HG02885 (cell line): ENCODE measurements around the gene SYNRG.

ENCODE experiments used
- ATAC-seq: cut with Tn5 transposase; IDR thresholded peaks from one replicate; pipeline ENCODE4 v1.9.1; 2021; ENCODE audit warnings: mild to moderate bottlenecking; ENCODE audit not compliant: unreplicated experiment, poor library complexity

Gene SYNRG

DNA sequence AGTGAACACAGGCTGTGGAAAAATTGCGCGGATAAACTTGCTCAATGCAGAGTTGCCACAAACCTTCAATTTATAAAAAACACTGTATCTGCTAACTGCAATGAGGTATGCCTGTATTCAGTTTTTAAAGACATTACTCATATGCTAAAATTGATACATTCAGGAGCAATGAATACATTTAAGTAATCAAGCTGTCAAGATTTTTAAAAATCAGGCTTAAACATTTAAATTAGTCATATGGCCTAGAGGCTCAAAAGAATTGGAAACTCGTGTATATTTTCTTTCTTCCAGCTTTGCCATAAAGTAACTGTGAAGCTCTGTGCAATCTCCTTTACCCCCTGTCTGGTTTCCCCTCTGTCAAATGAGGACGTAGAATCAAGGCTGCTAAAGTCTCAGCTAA lies 4.1 kb downstream of the SYNRG start:
- no peak for ATAC-seq

GRCh38 chr17:37604556-37604955 lies 4.7 kb downstream of the SYNRG start:
- ATAC-seq, result no peak

DNA sequence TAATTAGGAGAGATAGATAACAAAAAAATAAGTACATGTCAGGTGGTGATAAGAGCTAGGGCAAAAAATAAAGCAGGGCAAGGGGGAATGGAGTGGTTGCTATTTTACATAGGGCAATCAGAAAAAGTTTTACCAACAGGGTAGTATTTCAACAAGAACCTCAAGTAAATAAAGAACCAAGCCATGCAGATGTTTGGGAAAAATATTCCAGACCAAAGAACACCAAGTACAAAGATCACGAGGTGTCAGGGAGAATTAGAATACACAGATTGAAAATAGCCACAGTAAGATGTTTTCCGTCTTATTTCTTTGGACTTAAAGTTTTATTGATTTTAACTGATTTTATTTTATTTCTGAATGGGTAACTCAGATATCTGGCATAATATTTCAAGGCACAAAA lies 11.1 kb downstream of the SYNRG start:
- ATAC-seq, result no peak

- no peak for ATAC-seq
These were observed 16.9 kb downstream of the SYNRG start for GRCh38 chr17:37592291-37592690.

GRCh38 chr17:37585066-37585465 lies 24.2 kb downstream of the SYNRG start:
- ATAC-seq, result no peak

GRCh38 chr17:37576281-37576680 lies 32.9 kb downstream of the SYNRG start:
- no peak for ATAC-seq

DNA sequence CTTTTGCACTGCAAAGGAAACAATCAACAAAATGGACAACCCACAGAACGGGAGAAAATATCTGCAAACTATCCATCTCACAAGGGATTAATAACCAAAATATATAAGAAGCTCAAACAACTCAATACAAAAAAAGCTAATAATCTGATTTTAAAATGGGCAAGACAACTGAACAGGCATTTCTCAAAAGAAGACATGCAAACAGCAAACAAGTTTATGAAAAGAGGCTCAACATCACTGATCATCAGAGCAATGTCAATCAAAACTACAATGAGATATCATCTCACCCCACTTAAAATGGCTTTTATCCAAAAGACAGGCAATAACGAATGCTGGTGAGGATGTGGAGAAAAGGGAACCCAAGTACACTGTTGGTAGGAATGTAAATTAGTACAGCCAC lies 34.8 kb downstream of the SYNRG start:
- ATAC-seq, result no peak

GRCh38 chr17:37571674-37572073 lies 37.5 kb downstream of the SYNRG start:
- ATAC-seq, result no peak

DNA sequence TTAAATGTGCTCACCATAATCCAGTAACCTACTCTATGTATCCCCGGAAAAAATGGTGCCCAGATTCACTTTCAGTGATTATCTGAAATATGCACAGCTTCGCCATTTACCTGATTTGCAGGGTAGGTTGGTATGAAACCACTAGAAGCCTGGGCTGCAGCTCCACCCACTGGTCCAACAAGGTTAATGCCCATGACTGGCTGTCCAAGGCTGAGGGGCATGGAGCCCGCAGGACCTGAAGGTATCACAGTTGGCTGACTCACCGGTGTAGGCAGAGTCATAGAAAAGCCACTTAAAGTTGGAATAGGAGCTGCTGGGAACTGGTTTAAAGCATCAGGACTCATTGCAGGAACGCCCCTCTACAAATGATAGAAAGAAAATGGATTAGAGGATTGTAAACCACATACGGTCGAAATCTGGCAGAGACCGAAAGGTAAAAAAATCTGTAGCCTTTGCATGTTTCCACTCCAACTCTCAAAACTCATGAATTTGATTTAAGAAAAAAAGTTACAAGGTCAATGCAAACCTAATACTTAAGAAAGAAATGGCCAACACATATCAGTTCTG lies 38.6 kb downstream of the SYNRG start:
- no peak for ATAC-seq

GRCh38 chr17:37568350-37569053 lies 40.7 kb downstream of the SYNRG start:
- no peak for ATAC-seq

- ATAC-seq, result no peak
These were observed 41.7 kb downstream of the SYNRG start for GRCh38 chr17:37567538-37567937.

DNA sequence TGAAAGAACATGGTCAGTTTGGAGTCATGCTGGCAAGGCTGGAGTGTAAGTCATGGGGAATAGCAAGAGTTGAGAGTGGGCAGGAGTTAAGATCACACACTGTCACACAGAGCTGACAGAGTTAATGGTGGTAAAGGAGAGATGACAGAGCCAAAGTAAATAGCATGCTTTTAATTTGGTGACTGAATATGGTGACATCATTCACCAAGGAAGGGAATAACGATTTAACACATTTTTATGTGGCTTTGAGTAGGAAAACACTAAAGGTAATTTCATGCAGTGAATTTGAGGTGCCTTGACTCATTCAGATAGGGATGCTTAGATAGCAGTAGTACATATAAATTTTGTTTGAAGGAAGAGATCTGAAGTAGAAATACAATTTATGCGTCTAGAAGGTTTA lies 42.1 kb downstream of the SYNRG start:
- no peak for ATAC-seq

- ATAC-seq, result no peak
These were observed 45.0 kb downstream of the SYNRG start for GRCh38 chr17:37564252-37564651.

GRCh38 chr17:37562016-37562745 lies 47.0 kb downstream of the SYNRG start:
- ATAC-seq, result no peak

DNA sequence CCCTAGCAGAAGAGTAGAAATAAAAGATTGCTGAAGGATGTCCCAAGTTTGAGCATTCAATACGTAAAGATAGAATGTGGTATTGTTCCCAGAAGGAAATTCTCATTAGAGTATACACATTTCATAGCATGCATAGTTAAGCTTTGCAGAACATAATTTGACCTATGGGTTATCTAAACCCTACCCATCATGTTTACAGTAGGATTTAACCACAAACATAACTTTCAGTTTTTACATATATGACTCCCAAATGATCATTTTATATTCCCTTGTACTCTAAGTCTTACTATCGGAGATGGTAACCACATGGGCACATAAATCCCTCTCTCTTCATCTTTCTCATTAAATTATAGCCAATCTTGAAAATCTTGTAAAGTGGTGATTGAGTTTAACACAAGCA lies 50.9 kb downstream of the SYNRG start:
- ATAC-seq, result no peak

DNA sequence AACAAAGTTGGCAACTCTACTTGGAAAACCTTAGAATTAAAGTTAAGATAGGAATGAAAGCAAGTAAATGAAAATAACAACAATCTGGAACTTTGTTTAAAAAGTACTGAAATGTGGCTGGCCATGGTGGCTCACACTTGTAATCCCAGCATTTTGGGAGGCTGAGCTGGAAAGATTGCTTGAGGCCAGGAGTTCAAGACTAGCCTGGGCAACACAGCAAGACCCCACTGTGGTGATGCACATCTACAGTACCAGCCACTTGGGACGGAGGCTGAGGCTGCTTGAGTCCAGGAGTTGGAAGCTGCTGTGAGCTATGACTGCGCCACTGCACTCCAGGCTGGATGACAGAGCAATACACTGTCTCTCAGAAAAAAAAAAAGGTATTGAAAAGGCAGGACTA lies 51.7 kb downstream of the SYNRG start:
- ATAC-seq, result no peak

DNA sequence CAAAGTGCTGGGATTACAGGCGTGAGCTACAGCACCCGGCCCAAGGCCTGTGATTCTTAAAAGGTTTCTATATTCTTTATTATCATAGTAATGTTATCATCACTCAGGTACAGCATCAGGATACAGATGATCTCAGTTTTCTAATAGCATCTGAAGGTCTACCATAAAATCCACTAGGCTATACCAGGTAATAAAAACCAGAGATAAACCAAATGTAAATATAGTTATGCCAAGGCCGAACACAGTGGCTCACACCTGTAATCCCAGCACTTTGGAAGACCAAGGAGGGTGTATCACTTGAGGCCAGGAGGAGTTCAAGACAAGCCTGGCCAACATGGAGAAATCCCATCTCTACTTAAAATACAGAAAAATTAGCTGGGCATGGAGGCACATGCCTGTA lies 53.8 kb downstream of the SYNRG start:
- no peak for ATAC-seq

GRCh38 chr17:37553401-37553966 lies 55.7 kb downstream of the SYNRG start:
- ATAC-seq, result no peak

DNA sequence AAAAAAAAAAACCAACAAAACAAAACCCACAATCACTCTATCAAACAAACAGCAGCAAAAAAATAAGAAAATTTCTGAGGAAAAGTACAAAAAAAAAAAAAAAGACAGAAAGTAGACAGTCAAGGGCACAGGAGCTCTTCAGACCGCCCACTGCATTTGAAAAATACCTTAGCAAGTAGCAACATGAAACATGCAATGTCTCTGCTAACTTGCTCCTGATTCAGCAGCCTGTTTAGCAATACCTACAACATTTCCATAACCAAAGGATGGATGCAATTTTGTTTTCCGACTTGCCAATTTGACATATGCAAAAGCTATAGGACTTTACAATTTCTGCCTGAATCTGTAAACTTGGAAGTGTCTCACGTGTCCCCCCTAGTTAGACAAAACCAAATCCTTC lies 57.4 kb downstream of the SYNRG start:
- ATAC-seq, result no peak

- ATAC-seq, result no peak
These were observed 61.2 kb downstream of the SYNRG start for GRCh38 chr17:37547986-37548385.

DNA sequence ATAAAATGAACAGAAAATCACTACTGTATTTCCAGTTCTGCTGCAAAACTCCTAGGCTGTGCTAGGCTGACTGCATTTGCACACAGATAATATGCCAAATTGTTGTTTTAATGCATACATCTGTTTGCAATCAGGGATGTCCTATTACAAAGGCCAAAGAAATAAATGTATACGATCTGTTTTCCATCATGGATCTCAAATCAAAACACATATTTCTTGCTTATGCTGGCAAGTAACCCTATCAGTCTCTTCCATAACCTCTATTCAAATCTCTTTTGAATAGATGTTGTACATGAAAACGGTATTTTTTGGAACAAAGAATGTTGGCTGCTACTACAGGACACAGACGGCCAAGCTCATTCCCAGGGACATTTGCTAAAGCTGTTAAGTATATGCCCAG lies 62.9 kb downstream of the SYNRG start:
- ATAC-seq, result no peak
